HepG2 (cell line): ENCODE measurements around the gene IL12A. TPM values are rescaled to one million over a fixed set of nuclear protein-coding genes. Genes with fewer than 3 reads are reported as not detected.

Experiments
- ATAC-seq: fragments of 200-7000 bp; cut with Tn5 transposase; 3 replicates; pipeline ENCODE4 v1.9.1; 2020; ENCODE audit warnings: mild to moderate bottlenecking, moderate library complexity
- BruUV-seq: library from RNA; stranded (reverse); fragments of 400-500 nt; replicated peaks from 2 replicates; lab custom pipeline; 2021; lab: Mats Ljungman, UMichigan
- CTCF ChIA-PET: fragments of 300-600 bp; formaldehyde crosslinking; extraction: SDS; loops from one replicate; lab custom pipeline; 2021; ENCODE audit warnings: low total read pairs, inconsistent platforms, low intra/inter-chr PET ratio; lab: Yijun Ruan, JAX
- POLR2A ChIA-PET: fragments of 350-600 bp; sonication (Branson Sonifier 250); formaldehyde crosslinking; loops from one replicate; lab custom pipeline; 2020; ENCODE audit warnings: antibody characterized with exemption, inconsistent platforms; lab: Yijun Ruan, JAX
- DNase-seq: peaks from one replicate; pipeline ENCODE4 v3.0.0-alpha.2; 2015; ENCODE audit warnings: low spot score
- FAIRE-seq: peaks from 3 replicates; lab custom pipeline; 2011; peaks lifted over from hg19 to GRCh38; lab: Jason Lieb, UNC
- H2AFZ ChIP-seq: one replicate; pipeline ENCODE4 v1.6.1; 2011; ENCODE audit warnings: low read length, inconsistent platforms
- H3K27ac ChIP-seq: fragments of 300-600 bp; 3 replicates; pipeline ENCODE4 v1.8.0; 2011; ENCODE audit warnings: mixed run types, mild to moderate bottlenecking, mixed read lengths, low read length, inconsistent platforms; ENCODE audit not compliant: insufficient read depth; ENCODE audit errors: extremely low read length
- H3K27me3 ChIP-seq, 2 experiments: fragments of 200-600 bp in 1 of 2; 2 replicates in 1 of 2; 3 replicates in 1 of 2; pipeline versions ENCODE4 v1.6.0 to v1.8.0; 2011; ENCODE audit warnings: low read length in 2 of 2, mild to moderate bottlenecking in 2 of 2, moderate library complexity in 2 of 2, inconsistent platforms in 1 of 2; ENCODE audit not compliant: insufficient read depth in 2 of 2, control insufficient read depth in 1 of 2
- H3K36me3 ChIP-seq, 2 experiments: fragments of 200-600 bp in 1 of 2; replicated peaks in 1 of 2; 2 replicates in 1 of 2; 3 replicates in 1 of 2; pipeline versions ENCODE4 v1.5.1 to v1.8.0; 2011; ENCODE audit warnings: low read length in 2 of 2, inconsistent platforms in 1 of 2; ENCODE audit not compliant: insufficient read depth in 2 of 2, control insufficient read depth in 1 of 2
- H3K4me1 ChIP-seq: 2 replicates; pipeline ENCODE4 v1.5.1; 2012; ENCODE audit warnings: low read length, inconsistent platforms; ENCODE audit not compliant: insufficient read depth
- H3K4me2 ChIP-seq: 2 replicates; pipeline ENCODE4 v1.6.0; 2011; ENCODE audit warnings: low read depth, low read length, inconsistent platforms
- H3K4me3 ChIP-seq, 3 experiments: fragments of 200-600 bp in 1 of 3; sonication (generic), shearing (Covaris generic) in 1 of 3; replicated peaks in 1 of 3; 2 replicates each; pipeline ENCODE4 v1.5.1; 2011 to 2016; ENCODE audit warnings: low read length in 3 of 3, inconsistent platforms in 2 of 3, low read depth in 2 of 3, mild to moderate bottlenecking in 2 of 3, control low read depth in 1 of 3, mixed read lengths in 1 of 3; ENCODE audit not compliant: insufficient read depth in 1 of 3
- H3K79me2 ChIP-seq: one replicate; pipeline ENCODE4 v1.6.1; 2011; ENCODE audit warnings: low read length, inconsistent platforms; ENCODE audit not compliant: insufficient read depth
- H3K9ac ChIP-seq: 2 replicates; pipeline ENCODE4 v1.6.0; 2011; ENCODE audit warnings: mild to moderate bottlenecking, low read depth, low read length, inconsistent platforms; ENCODE audit not compliant: insufficient read depth
- H3K9me3 ChIP-seq: 2 replicates; pipeline ENCODE4 v1.5.1; 2012; ENCODE audit warnings: mild to moderate bottlenecking, low read length
- H4K20me1 ChIP-seq: 2 replicates; pipeline ENCODE4 v1.6.0; 2011; ENCODE audit warnings: inconsistent platforms, mild to moderate bottlenecking, low read length, moderate library complexity; ENCODE audit not compliant: insufficient read depth
- DNMT1 ChIP-seq: sonication (generic); formaldehyde crosslinking; IDR thresholded peaks from 2 replicates; pipeline ENCODE4 v1.5.1; 2020; ENCODE audit warnings: mild to moderate bottlenecking, missing genetic modification reagents
- GMEB1 ChIP-seq: sonication (generic); formaldehyde crosslinking; IDR thresholded peaks from 2 replicates; pipeline ENCODE4 v1.5.1; 2020; ENCODE audit warnings: missing genetic modification reagents, mild to moderate bottlenecking, borderline replicate concordance
- HDAC2 ChIP-seq: sonication (generic); formaldehyde crosslinking; IDR thresholded peaks from 2 replicates; pipeline ENCODE4 v1.4.0; 2020; ENCODE audit warnings: missing genetic modification reagents
- MAFG ChIP-seq: sonication (generic); formaldehyde crosslinking; IDR thresholded peaks from 2 replicates; pipeline ENCODE4 v1.5.1; 2020; ENCODE audit warnings: mild to moderate bottlenecking, missing genetic modification reagents
- MIER2 ChIP-seq: IDR thresholded peaks from 2 replicates; pipeline ENCODE4 v1.6.1; 2016; ENCODE audit warnings: missing biosample characterization, missing genetic modification reagents
- MIER3 ChIP-seq: IDR thresholded peaks from 2 replicates; pipeline ENCODE4 v1.6.1; 2016; ENCODE audit warnings: missing compliant biosample characterization, borderline replicate concordance
- RBFOX2 ChIP-seq: fragments of 200-400 bp; formaldehyde crosslinking; IDR thresholded peaks from 2 replicates; pipeline ENCODE4 v1.6.1; 2017; ENCODE audit warnings: low read depth, mild to moderate bottlenecking, low read length
- SMARCE1 ChIP-seq: fragments of 450-650 bp; IDR thresholded peaks from 2 replicates; pipeline ENCODE4 v1.6.1; 2017; ENCODE audit warnings: borderline replicate concordance
- TEAD2 ChIP-seq: sonication (generic); formaldehyde crosslinking; IDR thresholded peaks from 2 replicates; pipeline ENCODE4 v1.9.0; 2021; ENCODE audit warnings: missing genetic modification reagents
- ZBED4 ChIP-seq: sonication (generic); formaldehyde crosslinking; IDR thresholded peaks from 2 replicates; pipeline ENCODE4 v1.4.0; 2020; ENCODE audit warnings: missing genetic modification reagents, borderline replicate concordance
- ZBTB7A ChIP-seq: sonication (generic); formaldehyde crosslinking; IDR thresholded peaks from 2 replicates; pipeline ENCODE4 v1.8.0; 2022; ENCODE audit warnings: mild to moderate bottlenecking, missing genetic modification reagents
- ZNF143 ChIP-seq: sonication (generic); formaldehyde crosslinking; IDR thresholded peaks from 2 replicates; pipeline ENCODE4 v1.4.0; 2020; ENCODE audit warnings: missing genetic modification reagents
- ZNF234 ChIP-seq: sonication (generic); formaldehyde crosslinking; conservative IDR thresholded peaks from 2 replicates; pipeline ENCODE4 v1.5.1; 2020; ENCODE audit warnings: mild to moderate bottlenecking, missing genetic modification reagents
- ZNF274 ChIP-seq: sonication (generic); formaldehyde crosslinking; IDR thresholded peaks from 2 replicates; pipeline ENCODE4 v1.5.1; 2020; ENCODE audit warnings: mild to moderate bottlenecking, missing genetic modification reagents
- ZNF512B ChIP-seq: sonication (generic); formaldehyde crosslinking; IDR thresholded peaks from 2 replicates; pipeline ENCODE4 v1.5.1; 2020; ENCODE audit warnings: missing genetic modification reagents, mild to moderate bottlenecking, borderline replicate concordance
- ZNF572 ChIP-seq: sonication (generic); formaldehyde crosslinking; IDR thresholded peaks from 2 replicates; pipeline ENCODE4 v1.5.1; 2020; ENCODE audit warnings: mild to moderate bottlenecking, missing genetic modification reagents
- in situ Hi-C: cut with HindIII; loops from 2 replicates; pipeline ENCODE4 v1.10.0; 2017; ENCODE audit warnings: low pct_unique_long_range_greater_than_20kb; ENCODE audit not compliant: extremely low pct_ligation_motif_present
- intact Hi-C: fragments of 100-400 bp; cut with micrococcal nuclease; formaldehyde crosslinking; loops from one replicate; pipeline ENCODE4 v1.10.0; 2022; ENCODE audit not compliant: unreplicated experiment
- polyA plus RNA-seq, 8 experiments: library from polyadenylated mRNA; depleted of rRNA in 3 of 8; stranded (reverse) in 7 of 8; unstranded in 1 of 8; fragments of >200 nt; fragmentation: Illumina TruSeq in 4 of 8; extraction: Trizol in 4 of 8; gene quantifications; 2 replicates each; pipeline versions ENCODE4 v1.2.1 to v1.2.3, GENCODE V29; 2011 to 2016; ENCODE audit warnings: low read depth in 4 of 8, missing spikeins in 1 of 8, mixed read lengths in 1 of 8; ENCODE audit not compliant: insufficient read depth in 1 of 8
- total RNA-seq, 5 experiments: library from RNA; depleted of rRNA; stranded (reverse); fragments of >200 nt; fragmentation: Illumina TruSeq; extraction: Trizol; gene quantifications; 2 replicates each; pipeline ENCODE4 v1.2.3, GENCODE V29; 2016; ENCODE audit warnings: low read depth in 1 of 5

Gene IL12A
- total and polyA plus RNA-seq, 2 of the 13 experiments (the other 11 are each of a cell fraction or from before 2014, with no cell fraction given) = 0.36 to 1.1 TPM

- Histone ChIP-seq H3K9me3 (no peaks in the 10 kb centered on the region), H2AFZ (no peak overlapping the region), H4K20me1 (no peaks in the 10 kb centered on the region), H3K9ac (no peak overlapping the region), H3K27ac (no peak overlapping the region), H3K27me3 (no peaks in the 10 kb centered on the region), H3K79me2 (no peaks in the 10 kb centered on the region), H3K4me1 (no peaks in the 10 kb centered on the region), H3K4me2 (no peak overlapping the region), H3K36me3 (no peaks in the 10 kb centered on the region), H3K4me3 (no peak overlapping the region)
- ChIA-PET POLR2A (no interaction called here), CTCF (no interaction called here)
- ATAC-seq (no peak), FAIRE-seq (no peak), DNase-seq (no peak)
- TF ChIP-seq MIER3 (CRISPR knock-in tag) (no peak), ZNF274 (CRISPR knock-in tag) (no peak), ZNF572 (no peak), ZBTB7A (CRISPR knock-in tag) (no peak), GMEB1 (no peak), ZNF234 (CRISPR knock-in tag) (no peak), MAFG (no peak), HDAC2 (no peak), SMARCE1 (no peak), ZNF143 (CRISPR knock-in tag) (no peak), ZBED4 (CRISPR knock-in tag) (no peak), RBFOX2 (no peak), MIER2 (no peak), TEAD2 (CRISPR knock-in tag) (no peak), ZNF512B (CRISPR knock-in tag) (no peak), DNMT1 (CRISPR knock-in tag) (no peak)
- in situ Hi-C loops = no loop called here
- intact Hi-C loops = no loop called here
- no TSS peak for BruUV-seq
These were observed 41.4 kb upstream of the IL12A start for GRCh38 chr3:159947220-159947619.
